Peyer's patch (tissue), 4 donors: Measurements from ENCODE around the gene AUTS2. TPM values are rescaled to one million over a fixed set of nuclear protein-coding genes. Genes with fewer than 3 reads are reported as not detected.

Experiments used
- DNase-seq, 3 donors: peaks; one replicate each; pipeline ENCODE4 v3.0.0-alpha.2; 2017 to 2019
- H3K27ac ChIP-seq, 4 donors: fragments of 200-600 bp; sonication (generic); one replicate each; pipeline ENCODE4 v1.5.1; 2016 to 2019
- H3K27me3 ChIP-seq, 2 donors: fragments of 200-600 bp; sonication (generic); one replicate each; pipeline ENCODE4 v1.5.1; 2019
- H3K36me3 ChIP-seq, 3 donors: fragments of 200-600 bp; sonication (generic); one replicate each; pipeline ENCODE4 v1.5.1; 2016 to 2019
- H3K4me1 ChIP-seq, 4 donors: fragments of 200-600 bp; sonication (generic); one replicate each; pipeline ENCODE4 v1.5.1; 2016 to 2019
- H3K4me3 ChIP-seq, 4 donors: fragments of 200-600 bp; sonication (generic); 1 replicate in 3 of 4; 2 replicates in 1 of 4; pipeline ENCODE4 v1.5.1; 2016 to 2019; ENCODE audit warnings: mild to moderate bottlenecking in 1 of 4
- H3K9me3 ChIP-seq, 4 donors: fragments of 200-600 bp; sonication (generic); one replicate each; pipeline ENCODE4 v1.5.1; 2016 to 2019; ENCODE audit warnings: mild to moderate bottlenecking in 1 of 4
- POLR2A ChIP-seq, 2 donors: fragments of 450-650 bp; IDR thresholded peaks; one replicate each; pipeline ENCODE4 v1.5.1; 2017; ENCODE audit warnings: antibody characterized with exemption in 2 of 2, mild to moderate bottlenecking in 2 of 2, moderate library complexity in 2 of 2
- total RNA-seq, 4 donors: library from RNA; depleted of rRNA; stranded (reverse); fragments of >200 nt; gene quantifications; one replicate each; pipeline ENCODE4 v1.1.0, GENCODE V29; 2016
- TF ChIP-seq, protein P1 (sequence below), 6 experiments: fragments of 450-650 bp in 4 of 6; fragments of 200-600 bp in 2 of 6; sonication (generic) in 1 of 6; IDR thresholded peaks; one replicate each; pipeline ENCODE4 v1.5.1; 2017 to 2019; ENCODE audit warnings: antibody characterized with exemption in 6 of 6, mild to moderate bottlenecking in 3 of 6, moderate library complexity in 1 of 6

Gene AUTS2
- total RNA-seq, 4 donors from 2014 or later: 55.9 to 90.0 (median 72.6) TPM

DNA sequence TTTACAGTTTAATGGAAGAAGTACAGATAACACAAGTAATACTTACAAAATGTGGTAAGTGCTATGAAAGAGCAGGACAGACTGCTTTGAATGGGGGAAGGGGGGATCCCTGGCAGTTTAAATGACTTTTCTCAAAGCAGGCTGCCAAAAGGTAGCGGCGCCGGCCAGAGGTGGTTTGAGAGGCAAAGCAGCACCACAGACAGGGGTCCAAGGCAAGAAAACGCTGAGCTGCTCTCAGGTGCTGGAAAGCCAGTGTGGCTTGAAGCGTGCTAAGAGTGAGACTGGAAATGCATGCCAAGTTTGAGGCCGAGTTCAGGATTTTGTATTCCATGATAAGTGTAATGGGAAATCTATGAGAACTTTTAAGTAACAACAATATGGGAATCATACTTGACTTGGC, 437.7 kb downstream of the AUTS2 start:
- Histone ChIP-seq H3K27me3 (no peaks in the 10 kb centered on the region), H3K27ac (no peak overlapping the region), H3K36me3 (no peaks in the 10 kb centered on the region), H3K4me1 (no peaks in the 10 kb centered on the region), H3K4me3 (no peak overlapping the region), H3K9me3 (no peaks in the 10 kb centered on the region)
- DNase-seq: no peak
- no peak for TF ChIP-seq POLR2A (IDR thresholded peaks at IDR 0.05)
- TF ChIP-seq, protein P1, sequence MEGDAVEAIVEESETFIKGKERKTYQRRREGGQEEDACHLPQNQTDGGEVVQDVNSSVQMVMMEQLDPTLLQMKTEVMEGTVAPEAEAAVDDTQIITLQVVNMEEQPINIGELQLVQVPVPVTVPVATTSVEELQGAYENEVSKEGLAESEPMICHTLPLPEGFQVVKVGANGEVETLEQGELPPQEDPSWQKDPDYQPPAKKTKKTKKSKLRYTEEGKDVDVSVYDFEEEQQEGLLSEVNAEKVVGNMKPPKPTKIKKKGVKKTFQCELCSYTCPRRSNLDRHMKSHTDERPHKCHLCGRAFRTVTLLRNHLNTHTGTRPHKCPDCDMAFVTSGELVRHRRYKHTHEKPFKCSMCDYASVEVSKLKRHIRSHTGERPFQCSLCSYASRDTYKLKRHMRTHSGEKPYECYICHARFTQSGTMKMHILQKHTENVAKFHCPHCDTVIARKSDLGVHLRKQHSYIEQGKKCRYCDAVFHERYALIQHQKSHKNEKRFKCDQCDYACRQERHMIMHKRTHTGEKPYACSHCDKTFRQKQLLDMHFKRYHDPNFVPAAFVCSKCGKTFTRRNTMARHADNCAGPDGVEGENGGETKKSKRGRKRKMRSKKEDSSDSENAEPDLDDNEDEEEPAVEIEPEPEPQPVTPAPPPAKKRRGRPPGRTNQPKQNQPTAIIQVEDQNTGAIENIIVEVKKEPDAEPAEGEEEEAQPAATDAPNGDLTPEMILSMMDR (IDR thresholded peaks at IDR 0.05): no peak

DNA sequence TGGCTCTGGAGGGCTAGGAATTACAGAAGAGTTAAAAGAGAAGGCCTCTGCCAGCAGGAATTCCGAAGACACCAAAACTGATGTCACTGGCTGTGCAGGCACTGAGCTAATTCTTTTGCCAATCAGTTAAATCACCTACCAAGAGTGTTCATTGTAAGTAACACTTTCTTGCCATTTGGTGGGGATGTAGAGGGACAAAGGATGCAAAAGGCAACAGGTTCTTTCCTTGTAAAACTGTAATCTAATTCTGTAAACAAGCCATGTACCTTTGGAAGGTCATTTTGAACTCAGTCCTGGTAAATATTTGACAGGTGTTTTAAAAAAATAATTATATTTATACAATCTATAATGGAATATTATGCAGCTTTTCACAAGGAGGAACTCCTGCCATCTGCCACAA, 438.4 kb downstream of the AUTS2 start:
- H3K27me3 ChIP-seq: no peaks in the 10 kb centered on the region
- H3K9me3 ChIP-seq: no peaks in the 10 kb centered on the region
- H3K27ac ChIP-seq: no peak overlapping the region
- no peak for DNase-seq
- H3K36me3 ChIP-seq: no peaks in the 10 kb centered on the region
- TF ChIP-seq, protein P1 (IDR thresholded peaks at IDR 0.05): no peak
- no peak for TF ChIP-seq POLR2A (IDR thresholded peaks at IDR 0.05)
- H3K4me1 ChIP-seq: no peaks in the 10 kb centered on the region
- no peak overlapping the region for H3K4me3 ChIP-seq

DNA sequence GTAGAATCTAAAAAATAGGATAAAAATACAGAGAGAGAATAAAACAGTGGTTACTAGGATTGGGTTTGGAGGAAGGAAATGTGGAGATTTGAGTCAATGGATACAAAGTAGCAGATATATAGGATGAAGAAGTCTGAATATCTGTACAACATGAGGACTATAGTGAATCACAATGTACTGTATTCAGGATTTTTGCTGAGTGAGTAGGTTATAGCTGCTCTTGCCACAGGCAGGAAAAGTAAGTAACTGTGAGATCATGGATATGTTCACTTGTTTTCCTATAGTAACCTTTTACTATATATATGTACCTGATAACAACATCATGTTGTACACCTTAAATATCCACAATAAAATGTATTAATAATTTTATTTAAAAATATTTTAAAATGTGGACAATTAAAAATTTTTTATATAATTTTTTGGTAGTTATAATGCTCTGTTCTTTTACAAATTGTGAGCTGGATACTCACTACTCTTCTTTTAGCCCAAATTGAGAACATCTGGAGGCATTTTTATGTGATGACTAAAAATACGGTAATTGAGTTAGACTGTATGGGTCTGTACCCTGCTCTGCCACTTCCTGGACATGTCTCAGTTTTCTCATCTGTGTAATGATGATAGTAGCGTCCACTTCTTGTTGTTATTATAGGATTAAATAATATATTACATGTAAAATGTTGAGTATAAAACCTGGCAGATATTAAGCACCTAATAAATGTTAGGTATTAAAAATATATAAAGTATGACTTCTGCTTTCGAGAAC, 439.1 kb downstream of the AUTS2 start:
- Histone ChIP-seq H3K27ac (no peak overlapping the region), H3K4me1 (no peaks in the 10 kb centered on the region), H3K4me3 (no peak overlapping the region), H3K36me3 (no peaks in the 10 kb centered on the region), H3K27me3 (no peaks in the 10 kb centered on the region), H3K9me3 (no peaks in the 10 kb centered on the region)
- TF ChIP-seq POLR2A (IDR thresholded peaks at IDR 0.05): no peak
- TF ChIP-seq, protein P1 (IDR thresholded peaks at IDR 0.05): no peak
- DNase-seq: no peak

DNA sequence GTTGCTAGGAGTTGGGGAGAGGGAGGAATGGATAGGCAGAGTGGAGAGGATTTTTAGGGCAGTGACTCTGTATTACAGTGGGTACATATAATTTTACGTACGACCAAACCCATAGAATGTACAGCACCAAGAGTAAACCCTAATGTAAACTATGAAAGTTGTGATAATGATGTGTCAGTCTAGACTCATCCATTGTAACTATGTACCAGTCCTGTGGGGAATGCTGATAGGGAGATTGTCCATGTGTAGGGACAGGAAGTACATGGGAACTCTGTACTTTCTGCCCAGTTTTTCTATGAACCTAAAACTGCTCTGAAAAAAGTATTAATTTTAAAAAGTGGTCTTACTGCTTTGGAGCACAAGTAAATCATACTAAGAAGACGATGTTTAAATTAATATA, 441.8 kb downstream of the AUTS2 start:
- DNase-seq: no peak
- Histone ChIP-seq H3K27ac (no peak overlapping the region), H3K9me3 (no peaks in the 10 kb centered on the region), H3K4me3 (no peak overlapping the region), H3K4me1 (peaks cover 0 to 11% (median 0%) of the 10 kb centered on the region in 4 donors), H3K27me3 (no peaks in the 10 kb centered on the region), H3K36me3 (no peaks in the 10 kb centered on the region)
- TF ChIP-seq POLR2A (IDR thresholded peaks at IDR 0.05): no peak
- TF ChIP-seq, protein P1 (IDR thresholded peaks at IDR 0.05): no peak

DNA sequence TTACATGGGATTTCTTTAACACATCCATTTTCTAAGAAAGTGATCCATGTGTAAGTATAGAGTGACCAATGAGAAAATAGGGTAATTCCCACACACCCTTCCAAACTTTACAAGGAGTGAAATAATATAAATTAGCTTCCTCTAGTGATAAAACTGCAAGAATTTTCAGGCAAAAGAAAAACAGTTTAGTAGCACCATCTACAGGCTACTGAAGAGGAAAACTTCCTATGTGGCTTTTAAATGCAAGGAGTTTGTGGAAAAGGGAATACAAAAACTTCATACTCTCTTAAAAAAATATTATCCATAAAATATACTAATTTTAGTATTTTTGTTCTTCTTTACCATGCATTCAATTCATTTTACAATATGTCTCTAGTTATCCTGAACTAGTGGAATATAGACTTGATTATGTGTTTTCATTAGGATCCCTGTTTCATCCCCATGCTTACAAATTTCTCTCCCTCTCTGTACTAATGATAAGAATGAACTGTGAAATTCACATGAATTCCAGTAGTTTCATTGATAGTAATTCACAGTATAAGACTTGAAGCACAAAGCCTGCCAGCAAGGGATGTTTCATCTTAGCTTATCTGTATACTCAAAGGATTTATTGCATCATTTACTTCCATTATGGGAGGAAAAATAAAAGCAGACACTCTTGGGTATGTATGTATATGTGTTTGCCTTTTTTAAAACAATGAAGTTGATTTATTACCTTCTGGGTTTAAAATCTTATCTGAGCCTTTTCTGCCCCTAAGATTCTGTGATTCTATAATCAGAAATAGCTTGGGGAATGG, 442.9 kb downstream of the AUTS2 start:
- H3K27ac ChIP-seq: no peak overlapping the region
- TF ChIP-seq, protein P1 (IDR thresholded peaks at IDR 0.05): peak in 4 of 6 experiments; percentile 22 to 38 (median 31)
- TF ChIP-seq POLR2A (IDR thresholded peaks at IDR 0.05): no peak
- H3K4me1 ChIP-seq: peaks cover 0 to 11% (median 0%) of the 10 kb centered on the region in 4 donors
- no peaks in the 10 kb centered on the region for H3K27me3 ChIP-seq
- H3K36me3 ChIP-seq: no peaks in the 10 kb centered on the region
- H3K4me3 ChIP-seq: no peak overlapping the region
- DNase-seq: no peak
- no peaks in the 10 kb centered on the region for H3K9me3 ChIP-seq
